Measurements from ENCODE around the gene CA9. TPM values are rescaled to one million over a fixed set of nuclear protein-coding genes. Genes with fewer than 3 reads are reported as not detected.

The CA9 gene
- total RNA-seq, 1 experiment from 2014 or later: 6.6 TPM

DNA sequence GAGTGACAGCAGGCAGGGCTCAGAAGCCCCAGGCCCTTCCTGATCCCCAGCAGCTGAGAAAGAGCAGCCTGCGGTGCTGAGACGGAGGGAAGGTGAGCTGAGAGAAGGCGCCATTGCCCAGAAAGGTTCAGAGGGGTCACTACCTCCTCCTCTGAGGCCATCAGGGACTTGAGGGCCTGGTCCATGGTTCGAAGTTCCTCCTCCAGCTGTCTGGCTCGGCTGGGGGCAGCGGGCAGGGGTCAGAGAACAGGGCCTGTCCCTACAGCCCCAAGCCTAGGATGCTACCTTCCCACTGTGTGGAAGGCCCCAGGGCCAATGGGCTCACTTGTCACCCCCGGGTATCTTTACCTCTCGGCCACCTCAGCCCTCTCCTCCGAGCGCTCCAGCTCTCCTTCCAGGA, 11.2 kb downstream of the CA9 start:
- H3K36me3 ChIP-seq (ENCODE audit: low read depth): no peaks in the 10 kb centered on the region
- CTCF ChIA-PET: no interaction called here
- no peaks in the 10 kb centered on the region for H4K20me1 ChIP-seq (ENCODE audit: insufficient read depth)
- peaks cover 14% of the 10 kb centered on the region; the same call in 1 of the 2 replicates for H3F3A ChIP-seq (ENCODE audit: insufficient read depth, low read depth)
- TF ChIP-seq, protein P1, sequence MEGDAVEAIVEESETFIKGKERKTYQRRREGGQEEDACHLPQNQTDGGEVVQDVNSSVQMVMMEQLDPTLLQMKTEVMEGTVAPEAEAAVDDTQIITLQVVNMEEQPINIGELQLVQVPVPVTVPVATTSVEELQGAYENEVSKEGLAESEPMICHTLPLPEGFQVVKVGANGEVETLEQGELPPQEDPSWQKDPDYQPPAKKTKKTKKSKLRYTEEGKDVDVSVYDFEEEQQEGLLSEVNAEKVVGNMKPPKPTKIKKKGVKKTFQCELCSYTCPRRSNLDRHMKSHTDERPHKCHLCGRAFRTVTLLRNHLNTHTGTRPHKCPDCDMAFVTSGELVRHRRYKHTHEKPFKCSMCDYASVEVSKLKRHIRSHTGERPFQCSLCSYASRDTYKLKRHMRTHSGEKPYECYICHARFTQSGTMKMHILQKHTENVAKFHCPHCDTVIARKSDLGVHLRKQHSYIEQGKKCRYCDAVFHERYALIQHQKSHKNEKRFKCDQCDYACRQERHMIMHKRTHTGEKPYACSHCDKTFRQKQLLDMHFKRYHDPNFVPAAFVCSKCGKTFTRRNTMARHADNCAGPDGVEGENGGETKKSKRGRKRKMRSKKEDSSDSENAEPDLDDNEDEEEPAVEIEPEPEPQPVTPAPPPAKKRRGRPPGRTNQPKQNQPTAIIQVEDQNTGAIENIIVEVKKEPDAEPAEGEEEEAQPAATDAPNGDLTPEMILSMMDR (conservative IDR thresholded peaks at IDR 0.05): no peak
- no peak for TF ChIP-seq EZH2 (IDR thresholded peaks at IDR 0.05; ENCODE audit: low read depth)
- H3K27me3 ChIP-seq (ENCODE audit: insufficient read depth, low read depth): no peaks in the 10 kb centered on the region
- no peak overlapping the region for H3K27ac ChIP-seq
- H3K9me3 ChIP-seq (ENCODE audit: insufficient read depth, low read depth): no peaks in the 10 kb centered on the region
- peaks cover 18% of the 10 kb centered on the region for H3K4me1 ChIP-seq (replicated peaks; ENCODE audit: insufficient read depth)
- H3K9me2 ChIP-seq (ENCODE audit: insufficient read depth): no peaks in the 10 kb centered on the region
- DNase-seq: no peak
- no peak overlapping the region for H3K4me3 ChIP-seq
- POLR2A ChIA-PET (ENCODE audit: unreplicated experiment): no interaction called here
- no peak overlapping the region for H3K4me2 ChIP-seq
- BruUV-seq (replicated peaks): no TSS peak
- no peak overlapping the region for H2AFZ ChIP-seq
- intact Hi-C loops (cut with micrococcal nuclease; ENCODE audit: unreplicated experiment): no loop called here
- H3K79me2 ChIP-seq (ENCODE audit: low read depth): no peaks in the 10 kb centered on the region

DNA sequence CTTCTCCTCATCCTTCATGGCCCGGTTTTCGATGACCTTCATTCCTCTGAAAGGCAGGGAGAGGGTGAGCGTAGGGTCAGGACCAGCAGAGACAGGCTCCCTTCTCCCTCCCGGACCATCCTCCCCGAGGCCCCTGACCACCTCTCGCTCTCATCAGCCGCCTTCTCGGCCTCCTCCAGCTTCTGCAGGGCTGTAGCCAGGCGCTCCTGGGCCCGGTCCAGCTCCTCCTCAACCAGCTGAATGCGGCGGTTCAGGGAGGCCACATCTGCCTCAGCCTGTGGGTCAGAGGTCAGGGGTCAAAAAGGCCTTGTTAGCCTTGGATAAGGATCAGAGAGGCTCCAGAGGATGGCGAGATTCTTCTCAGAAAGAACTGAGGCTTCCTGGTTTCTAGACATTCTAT, 11.8 kb downstream of the CA9 start:
- H3K79me2 ChIP-seq (ENCODE audit: low read depth): no peaks in the 10 kb centered on the region
- ChIA-PET CTCF (no interaction called here), POLR2A (ENCODE audit: unreplicated experiment) (interaction anchor here (0.7 kb wide), 1 partner anchor 27 kb away, joined by 3 read pairs; no protein-coding TSS in a partner anchor)
- peaks cover 18% of the 10 kb centered on the region for H3K4me1 ChIP-seq (replicated peaks; ENCODE audit: insufficient read depth)
- H3K9me2 ChIP-seq (ENCODE audit: insufficient read depth): no peaks in the 10 kb centered on the region
- TF ChIP-seq EZH2 (IDR thresholded peaks at IDR 0.05; ENCODE audit: low read depth): no peak
- TF ChIP-seq, protein P1 (conservative IDR thresholded peaks at IDR 0.05): no peak
- no peak overlapping the region for H2AFZ ChIP-seq
- H3K4me2 ChIP-seq: no peak overlapping the region
- no peak overlapping the region for H3K27ac ChIP-seq
- H4K20me1 ChIP-seq (ENCODE audit: insufficient read depth): no peaks in the 10 kb centered on the region
- H3K36me3 ChIP-seq (ENCODE audit: low read depth): no peaks in the 10 kb centered on the region
- H3F3A ChIP-seq (ENCODE audit: insufficient read depth, low read depth): peaks cover 14% of the 10 kb centered on the region; the same call in 1 of the 2 replicates
- no TSS peak for BruUV-seq (replicated peaks)
- H3K4me3 ChIP-seq: no peak overlapping the region
- no peaks in the 10 kb centered on the region for H3K27me3 ChIP-seq (ENCODE audit: insufficient read depth, low read depth)
- no peak for DNase-seq
- intact Hi-C loops (cut with micrococcal nuclease; ENCODE audit: unreplicated experiment): no loop called here
- H3K9me3 ChIP-seq (ENCODE audit: insufficient read depth, low read depth): no peaks in the 10 kb centered on the region

DNA sequence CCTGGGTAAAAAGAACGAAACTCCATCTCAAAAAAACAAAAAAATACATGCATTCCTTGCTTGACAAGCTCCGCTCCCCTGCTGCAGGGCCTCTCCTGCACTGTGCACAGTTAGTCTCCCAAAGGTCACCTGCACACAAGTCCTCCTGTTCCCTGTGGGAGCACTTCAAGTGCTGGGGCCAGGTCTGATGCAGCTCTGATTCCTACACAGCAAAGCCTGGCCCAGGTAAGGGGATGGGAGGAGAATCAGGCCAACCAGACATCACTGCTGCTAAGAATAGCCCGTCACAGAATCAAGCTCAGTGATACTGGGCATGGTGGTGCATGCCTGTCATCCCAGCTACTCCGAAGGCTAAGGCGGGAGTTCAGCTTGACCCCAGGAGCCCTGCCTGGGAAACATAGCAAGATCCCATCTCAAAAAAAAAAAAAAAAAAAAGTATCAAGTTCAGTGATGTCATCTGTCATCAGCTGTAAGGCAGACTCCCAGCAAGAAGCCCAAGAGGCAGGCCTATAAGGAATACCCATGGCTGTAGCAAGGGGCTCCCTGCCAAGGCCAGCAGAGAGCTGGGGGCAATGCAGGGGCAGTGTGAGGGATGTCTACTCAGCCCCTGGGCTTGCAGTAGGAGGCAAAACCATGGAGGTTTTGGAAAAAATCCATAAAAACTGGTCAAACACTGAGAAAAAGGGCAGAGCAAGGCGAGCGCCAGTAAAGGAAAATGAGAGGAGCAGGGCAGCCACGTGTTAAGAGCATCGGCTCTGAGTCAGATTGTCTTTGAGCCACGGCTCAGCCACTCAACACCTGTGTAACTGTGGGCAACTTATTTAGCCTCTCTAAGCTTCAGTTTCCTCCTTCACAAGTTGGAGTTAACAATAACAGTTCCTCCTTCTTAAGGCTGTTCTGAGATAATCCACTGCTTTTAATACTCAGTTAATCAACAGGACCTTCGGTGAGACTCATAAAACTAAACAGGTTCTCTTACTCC, 12.8 kb downstream of the CA9 start:
- TF ChIP-seq, protein P1 (conservative IDR thresholded peaks at IDR 0.05): no peak
- no peak for TF ChIP-seq EZH2 (IDR thresholded peaks at IDR 0.05; ENCODE audit: low read depth)
- Histone ChIP-seq H3K36me3 (ENCODE audit: low read depth) (no peaks in the 10 kb centered on the region), H3K9me2 (ENCODE audit: insufficient read depth) (no peaks in the 10 kb centered on the region), H3K27ac (no peak overlapping the region), H3F3A (ENCODE audit: insufficient read depth, low read depth) (peaks cover 14% of the 10 kb centered on the region; the same call in 1 of the 2 replicates), H3K4me3 (no peak overlapping the region), H3K9me3 (ENCODE audit: insufficient read depth, low read depth) (no peaks in the 10 kb centered on the region), H3K79me2 (ENCODE audit: low read depth) (no peaks in the 10 kb centered on the region), H3K4me2 (no peak overlapping the region), H2AFZ (no peak overlapping the region), H3K4me1 (replicated peaks; ENCODE audit: insufficient read depth) (peaks cover 21% of the 10 kb centered on the region), H4K20me1 (ENCODE audit: insufficient read depth) (no peaks in the 10 kb centered on the region), H3K27me3 (ENCODE audit: insufficient read depth, low read depth) (no peaks in the 10 kb centered on the region)
- intact Hi-C loops (cut with micrococcal nuclease; ENCODE audit: unreplicated experiment): no loop called here
- ChIA-PET POLR2A (ENCODE audit: unreplicated experiment) (interaction anchor here (0.6 kb wide), 1 partner anchor 851 kb away, joined by 3 read pairs; no protein-coding TSS in a partner anchor), CTCF (no interaction called here)
- DNase-seq: no peak
- no TSS peak for BruUV-seq (replicated peaks)
